ENCODE data around the gene APOL6.
"Not testable (repeated sequence)": the region's sequence is repeated elsewhere in the genome, so short reads cannot be mapped to it uniquely, and the experiment has no call there.

APOL6 gene

GRCh38 chr22:35641494-35642120 lies 6.6 kb upstream of the APOL6 start:
- DNase-seq: no peak

GRCh38 chr22:35642305-35642741 lies 5.9 kb upstream of the APOL6 start:
- no peak for DNase-seq

GRCh38 chr22:35643991-35644390 lies 4.3 kb upstream of the APOL6 start:
- DNase-seq: no peak

- DNase-seq: no peak
Measured at GRCh38 chr22:35645646-35646045, 2.6 kb upstream of the APOL6 start.

GRCh38 chr22:35649026-35649553 lies 844 bp downstream of the APOL6 start:
- no peak for DNase-seq

GRCh38 chr22:35649636-35650250 lies 1.5 kb downstream of the APOL6 start:
- DNase-seq: no peak

- no peak for DNase-seq
Measured at GRCh38 chr22:35651085-35651484, 2.8 kb downstream of the APOL6 start.

GRCh38 chr22:35653824-35654223 lies 5.6 kb downstream of the APOL6 start:
- DNase-seq: no peak

- no peak for DNase-seq
Measured at GRCh38 chr22:35656284-35656752, 8.1 kb downstream of the APOL6 start.

- no peak for DNase-seq
Measured at GRCh38 chr22:35657571-35658312, 9.5 kb downstream of the APOL6 start.

- DNase-seq: no peak
Measured at GRCh38 chr22:35660291-35661127, 12.3 kb downstream of the APOL6 start.

GRCh38 chr22:35661464-35661863 lies 13.2 kb downstream of the APOL6 start:
- DNase-seq: no peak

GRCh38 chr22:35662914-35663313 lies 14.7 kb downstream of the APOL6 start:
- no peak for DNase-seq

- DNase-seq: no peak
Measured at GRCh38 chr22:35663371-35663770, 15.1 kb downstream of the APOL6 start.

GRCh38 chr22:35664955-35665587 lies 16.8 kb downstream of the APOL6 start:
- DNase-seq: peak; percentile 29

GRCh38 chr22:35666699-35667098 lies 18.5 kb downstream of the APOL6 start:
- not testable (repeated sequence) for DNase-seq

GRCh38 chr22:35674335-35674734 lies 26.1 kb downstream of the APOL6 start:
- no peak for DNase-seq

GRCh38 chr22:35676065-35676464 lies 27.8 kb downstream of the APOL6 start:
- not testable (repeated sequence) for DNase-seq

- DNase-seq: no peak
Measured at GRCh38 chr22:35677460-35678187, 29.4 kb downstream of the APOL6 start.

- no peak for DNase-seq
Measured at GRCh38 chr22:35678836-35679235, 30.6 kb downstream of the APOL6 start.

GRCh38 chr22:35679492-35679891 lies 31.2 kb downstream of the APOL6 start:
- DNase-seq: not testable (repeated sequence)

Data from OCI-M1 (cell line).